ENCODE data around the gene CRTC2. TPM values are rescaled to one million over a fixed set of nuclear protein-coding genes. Genes with fewer than 3 reads are reported as not detected.

Gene CRTC2, protein sequence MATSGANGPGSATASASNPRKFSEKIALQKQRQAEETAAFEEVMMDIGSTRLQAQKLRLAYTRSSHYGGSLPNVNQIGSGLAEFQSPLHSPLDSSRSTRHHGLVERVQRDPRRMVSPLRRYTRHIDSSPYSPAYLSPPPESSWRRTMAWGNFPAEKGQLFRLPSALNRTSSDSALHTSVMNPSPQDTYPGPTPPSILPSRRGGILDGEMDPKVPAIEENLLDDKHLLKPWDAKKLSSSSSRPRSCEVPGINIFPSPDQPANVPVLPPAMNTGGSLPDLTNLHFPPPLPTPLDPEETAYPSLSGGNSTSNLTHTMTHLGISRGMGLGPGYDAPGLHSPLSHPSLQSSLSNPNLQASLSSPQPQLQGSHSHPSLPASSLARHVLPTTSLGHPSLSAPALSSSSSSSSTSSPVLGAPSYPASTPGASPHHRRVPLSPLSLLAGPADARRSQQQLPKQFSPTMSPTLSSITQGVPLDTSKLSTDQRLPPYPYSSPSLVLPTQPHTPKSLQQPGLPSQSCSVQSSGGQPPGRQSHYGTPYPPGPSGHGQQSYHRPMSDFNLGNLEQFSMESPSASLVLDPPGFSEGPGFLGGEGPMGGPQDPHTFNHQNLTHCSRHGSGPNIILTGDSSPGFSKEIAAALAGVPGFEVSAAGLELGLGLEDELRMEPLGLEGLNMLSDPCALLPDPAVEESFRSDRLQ
- 44.7 and 45.7 TPM in 2 replicates for total RNA-seq (2021)
- long read RNA-seq, partial matches to known transcripts: 25 of 31 reads
- long read RNA-seq, other reads (novel, unspliced or antisense): 6 of 31 reads

DNA sequence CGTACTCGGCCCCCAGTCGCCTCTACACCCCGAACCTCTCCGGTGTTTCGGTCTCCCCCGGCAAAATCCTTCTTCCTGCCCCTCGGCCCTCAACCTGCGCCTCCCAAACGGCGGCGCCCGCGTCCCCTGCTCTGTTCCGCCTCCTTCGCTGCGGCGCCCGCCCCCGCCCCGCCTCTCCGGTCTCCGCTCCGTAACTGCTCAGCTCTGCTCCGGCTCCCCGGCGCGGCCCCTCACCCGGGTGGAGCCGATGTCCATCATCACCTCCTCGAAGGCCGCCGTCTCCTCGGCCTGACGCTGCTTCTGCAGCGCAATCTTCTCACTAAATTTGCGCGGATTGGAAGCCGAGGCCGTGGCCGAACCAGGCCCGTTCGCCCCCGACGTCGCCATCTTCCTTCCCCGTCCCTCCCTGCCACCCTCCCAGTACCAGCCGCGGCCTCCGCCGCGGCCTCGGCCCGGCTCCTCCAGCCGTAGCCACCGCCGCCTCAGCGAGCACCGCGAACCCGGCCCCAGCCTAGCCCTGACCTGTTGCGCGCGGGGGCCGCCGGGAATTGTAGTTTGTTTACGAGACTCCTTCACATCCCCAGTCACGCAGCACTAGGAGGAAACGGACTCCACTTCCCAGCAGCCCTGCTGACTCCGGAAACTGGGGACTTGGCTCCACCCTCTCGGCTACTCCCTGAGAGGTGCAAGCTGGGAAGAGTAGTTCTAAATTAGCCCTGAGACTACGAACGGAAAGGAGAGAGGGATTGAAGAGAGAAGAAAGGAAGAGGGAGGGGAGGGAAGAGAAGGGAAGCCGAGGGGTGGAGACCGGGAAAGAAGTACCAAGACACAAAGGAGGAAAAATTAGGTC, at the start of gene CRTC2:
TSS of gene CRTC2 (minus strand) at position 502 of the 850 bp plus-strand sequence. CDS start at position 387, 115 bp downstream.
- H3K27me3 ChIP-seq (ENCODE audit: insufficient read depth, low read length): no peaks in the 10 kb centered on the region
- H2AK5ac ChIP-seq (ENCODE audit: insufficient read length, low read length): no peak within 1 kb of the TSS
- no peak within 1 kb of the TSS for H3K56ac ChIP-seq (ENCODE audit: insufficient read length, low read depth, low read length)
- Mint-ChIP-seq H3K9me3 (no peaks in the 10 kb centered on the region; a peak in 1 of 5 replicates), H3K36me3 (ENCODE audit: insufficient read depth in 1 of 3, low read depth in 3 of 3) (peaks cover 27 to 45% (median 31%) of the 10 kb centered on the region in 3 experiments), H3K27me3 (ENCODE audit: low read depth) (no peaks in the 10 kb centered on the region), H3K4me3 (peak within 1 kb of the TSS; percentile 99 to 100), H3K27ac (peak within 1 kb of the TSS; percentile 95 to 99 (median 99)), H3K4me1 (peaks cover 35 to 46% of the 10 kb centered on the region in 2 experiments)
- peak within 1 kb of the TSS; percentile 61 for H3K18ac ChIP-seq (ENCODE audit: insufficient read length, low read depth, low read length)
- H3K14ac ChIP-seq (ENCODE audit: insufficient read depth, low read length): peak within 1 kb of the TSS; percentile 72
- H2BK120ac ChIP-seq (ENCODE audit: low read depth, low read length, poor library complexity, severe bottlenecking): no peak within 1 kb of the TSS
- no peak within 1 kb of the TSS for H4K5ac ChIP-seq (ENCODE audit: insufficient read length, low read depth, low read length)
- H3K27ac ChIP-seq (ENCODE audit: insufficient read length, low read depth, low read length): peak within 1 kb of the TSS; percentile 5
- H3K23ac ChIP-seq (ENCODE audit: insufficient read length, low read depth, low read length): no peak within 1 kb of the TSS
- peak within 1 kb of the TSS; percentile 98 for H3K4me2 ChIP-seq (ENCODE audit: insufficient read depth, insufficient read length, low read length)
- peak; percentile 99 for DNase-seq
- no peak within 1 kb of the TSS for H2BK20ac ChIP-seq (ENCODE audit: low read depth, low read length, poor library complexity, severe bottlenecking)
- H2AFZ ChIP-seq (ENCODE audit: low read length): no peak within 1 kb of the TSS
- H2BK5ac ChIP-seq (ENCODE audit: insufficient read length, low read length): no peak within 1 kb of the TSS
- H3T11ph ChIP-seq (ENCODE audit: low read length): no peak within 1 kb of the TSS
- H3K9me3 ChIP-seq (ENCODE audit: control insufficient read depth, low read depth, low read length): no peaks in the 10 kb centered on the region
- peaks cover 21% of the 10 kb centered on the region for H3K79me1 ChIP-seq (ENCODE audit: insufficient read depth, low read depth, low read length, poor library complexity, severe bottlenecking)
- no peak within 1 kb of the TSS for H4K8ac ChIP-seq (replicated peaks; ENCODE audit: insufficient read length, low read depth, low read length)
- no peak within 1 kb of the TSS for H2BK12ac ChIP-seq (ENCODE audit: insufficient read length, low read depth, low read length)
- H3K4me1 ChIP-seq (ENCODE audit: insufficient read depth, low read length): no peaks in the 10 kb centered on the region
- H3K23me2 ChIP-seq (ENCODE audit: insufficient read length, low read depth, low read length, poor library complexity, severe bottlenecking): peaks cover 21% of the 10 kb centered on the region
- H3K79me2 ChIP-seq (ENCODE audit: insufficient read depth, low read length): peaks cover 45% of the 10 kb centered on the region
- peak within 1 kb of the TSS; percentile 93 for H3K9ac ChIP-seq (ENCODE audit: extremely low read depth, insufficient read length, low read length)
- no peak within 1 kb of the TSS for H2BK15ac ChIP-seq (ENCODE audit: low read depth, low read length)
- WGBS (ENCODE audit: extremely low coverage, insufficient read length, low lambda C conversion rate): no CpG with 5 or more reads among the region's 75 CpGs
- no peak within 1 kb of the TSS for H4K91ac ChIP-seq (ENCODE audit: insufficient read length, low read depth, low read length)
- no peak within 1 kb of the TSS for H3K4ac ChIP-seq (ENCODE audit: low read depth, low read length)
- TF ChIP-seq, protein P1, sequence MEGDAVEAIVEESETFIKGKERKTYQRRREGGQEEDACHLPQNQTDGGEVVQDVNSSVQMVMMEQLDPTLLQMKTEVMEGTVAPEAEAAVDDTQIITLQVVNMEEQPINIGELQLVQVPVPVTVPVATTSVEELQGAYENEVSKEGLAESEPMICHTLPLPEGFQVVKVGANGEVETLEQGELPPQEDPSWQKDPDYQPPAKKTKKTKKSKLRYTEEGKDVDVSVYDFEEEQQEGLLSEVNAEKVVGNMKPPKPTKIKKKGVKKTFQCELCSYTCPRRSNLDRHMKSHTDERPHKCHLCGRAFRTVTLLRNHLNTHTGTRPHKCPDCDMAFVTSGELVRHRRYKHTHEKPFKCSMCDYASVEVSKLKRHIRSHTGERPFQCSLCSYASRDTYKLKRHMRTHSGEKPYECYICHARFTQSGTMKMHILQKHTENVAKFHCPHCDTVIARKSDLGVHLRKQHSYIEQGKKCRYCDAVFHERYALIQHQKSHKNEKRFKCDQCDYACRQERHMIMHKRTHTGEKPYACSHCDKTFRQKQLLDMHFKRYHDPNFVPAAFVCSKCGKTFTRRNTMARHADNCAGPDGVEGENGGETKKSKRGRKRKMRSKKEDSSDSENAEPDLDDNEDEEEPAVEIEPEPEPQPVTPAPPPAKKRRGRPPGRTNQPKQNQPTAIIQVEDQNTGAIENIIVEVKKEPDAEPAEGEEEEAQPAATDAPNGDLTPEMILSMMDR (conservative IDR thresholded peaks at IDR 0.05): no peak
- H4K20me1 ChIP-seq (ENCODE audit: control insufficient read depth, insufficient read depth, insufficient read length): no peaks in the 10 kb centered on the region
